Measurements from ENCODE around the gene GRHL1.
A peak's percentile ranks its signal among the peaks of the same experiment; 100 is the strongest.
"Not testable (repeated sequence)": the region's sequence is repeated elsewhere in the genome, so short reads cannot be mapped to it uniquely, and the experiment has no call there.

GRHL1 gene

GRCh38 chr2:10026940-10027569, 75.6 kb downstream of the GRHL1 start:
- no peak for ATAC-seq
- DNase-seq = no peak

- ATAC-seq = no peak
These were observed 76.3 kb downstream of the GRHL1 start for GRCh38 chr2:10027660-10028330.

DNA sequence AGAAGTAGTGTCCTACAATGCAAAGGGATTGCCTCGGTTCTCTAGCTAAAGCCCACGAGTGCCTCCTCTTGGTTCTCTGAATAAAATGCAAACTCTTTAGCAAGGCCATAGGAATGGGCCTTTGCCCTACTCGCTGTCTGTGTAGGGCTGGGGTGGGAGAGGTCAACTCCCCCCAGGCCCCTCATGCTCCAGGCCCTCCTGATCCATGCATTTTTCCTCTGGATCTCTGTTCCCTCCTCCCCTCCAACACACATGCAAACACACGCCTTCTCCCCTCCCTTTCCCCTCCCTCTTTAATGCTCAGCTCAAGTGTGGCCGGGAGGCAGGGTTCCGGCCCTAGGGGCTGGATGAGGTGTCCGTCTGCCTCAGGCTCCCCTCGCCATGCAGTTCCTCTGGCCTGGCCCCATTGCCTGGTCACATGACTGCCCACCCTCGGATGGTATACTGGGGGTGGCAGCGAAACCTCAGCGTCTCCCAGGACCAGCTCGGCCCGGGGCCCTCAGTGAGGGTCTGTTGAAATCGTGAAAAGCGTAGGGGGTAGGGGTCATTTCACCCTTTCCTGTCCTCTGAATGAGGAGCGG, 77.0 kb downstream of the GRHL1 start:
- no peak for DNase-seq
- no peak for ATAC-seq

More at GRCh38 chr2:10027660-10028330, 76.3 kb downstream of the GRHL1 start:
- no peak for DNase-seq

- ATAC-seq = peak; percentile 83
These were observed 77.7 kb downstream of the GRHL1 start for GRCh38 chr2:10028988-10029874.

GRCh38 chr2:10029875-10030223, 78.4 kb downstream of the GRHL1 start:
- DNase-seq (no peak), ATAC-seq (no peak)

More at GRCh38 chr2:10028988-10029874, 77.7 kb downstream of the GRHL1 start:
- DNase-seq = peak; percentile 60

GRCh38 chr2:10030311-10030736, 78.8 kb downstream of the GRHL1 start:
- no peak for ATAC-seq
- DNase-seq = no peak

GRCh38 chr2:10030798-10031197, 79.3 kb downstream of the GRHL1 start:
- not testable (repeated sequence) for DNase-seq, ATAC-seq

DNA sequence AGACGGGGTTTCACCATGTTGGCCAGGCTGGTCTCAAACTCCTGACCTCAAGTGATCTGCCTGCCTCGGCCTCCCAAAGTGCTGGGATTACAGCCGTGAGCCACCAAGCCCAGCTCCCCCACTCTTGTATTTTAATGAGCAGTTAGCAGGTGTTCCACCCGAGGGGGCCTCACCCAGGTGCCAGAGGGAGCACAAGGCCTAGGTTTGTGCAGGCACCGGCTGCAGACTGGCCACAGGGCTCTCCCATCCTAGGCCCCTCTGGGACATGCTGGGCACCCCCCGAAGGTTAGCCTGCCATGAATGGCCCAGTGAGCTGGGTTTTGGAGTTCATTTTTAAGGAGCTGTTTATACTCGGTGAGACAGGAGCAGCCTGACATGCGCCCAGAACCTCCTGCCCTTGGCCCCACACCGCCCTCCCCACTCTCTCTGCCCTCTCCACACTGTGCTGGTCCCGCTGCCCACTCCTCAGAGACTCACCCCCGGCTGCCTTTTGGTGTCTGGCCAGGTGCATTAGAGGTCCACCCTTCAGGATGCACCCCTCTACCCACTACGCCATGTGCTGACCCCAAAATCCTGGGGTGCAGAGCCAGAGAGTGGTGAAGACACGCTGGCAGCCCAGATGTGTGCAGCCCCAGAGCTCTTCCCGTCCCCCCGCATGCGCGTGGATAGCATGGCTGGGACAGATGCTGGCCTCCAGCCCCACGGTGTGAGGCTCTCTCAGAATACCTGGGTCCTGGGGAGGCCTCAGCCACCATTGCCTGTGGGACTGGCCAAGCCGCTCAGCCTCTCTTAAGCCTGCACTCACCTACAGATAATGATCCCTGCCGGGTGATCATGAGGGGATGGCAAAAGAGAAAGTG, 80.6 kb downstream of the GRHL1 start:
- ATAC-seq (no peak), DNase-seq (no peak)

DNA sequence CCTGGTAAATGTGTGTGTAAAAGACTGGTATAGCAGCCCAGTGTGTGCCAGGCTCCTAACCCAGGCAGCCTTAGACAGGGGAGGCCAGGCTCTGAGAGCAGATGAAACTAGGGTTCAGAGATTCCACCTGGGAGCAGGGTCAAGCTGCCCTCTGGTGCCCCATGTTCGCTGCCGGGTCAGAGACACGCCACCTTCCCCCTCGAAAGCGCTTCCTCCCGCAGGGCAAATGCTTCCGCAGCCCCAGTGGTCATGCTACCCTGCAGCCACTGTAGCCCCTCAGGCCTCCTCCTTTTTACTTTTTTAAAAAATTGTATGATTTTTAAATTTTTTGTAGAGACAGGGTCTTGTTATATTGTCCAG, 81.2 kb downstream of the GRHL1 start:
- DNase-seq (no peak), ATAC-seq (no peak)

- no peak for DNase-seq
- no peak for ATAC-seq
These were observed 81.9 kb downstream of the GRHL1 start for GRCh38 chr2:10033251-10034006.

GRCh38 chr2:10034333-10035052, 83.0 kb downstream of the GRHL1 start:
- DNase-seq (no peak), ATAC-seq (no peak)

DNA sequence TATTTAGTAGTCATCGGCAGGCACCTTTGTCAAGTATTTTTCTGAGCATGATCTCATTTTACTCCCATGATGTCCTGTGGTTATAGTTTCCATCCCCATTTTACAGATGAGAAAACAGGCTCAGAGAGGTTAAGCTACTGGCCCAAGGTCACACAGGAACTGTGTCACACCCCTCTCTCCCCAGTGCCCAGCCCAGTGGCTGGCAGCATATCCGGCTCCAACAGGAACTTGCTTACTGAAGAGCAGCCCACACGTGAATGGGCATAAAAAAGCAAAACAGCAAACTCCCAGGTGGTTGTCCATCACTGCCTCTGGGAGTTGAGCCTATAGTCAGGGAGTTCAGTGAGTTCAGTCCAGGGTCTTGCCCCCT, 83.5 kb downstream of the GRHL1 start:
- DNase-seq (no peak), ATAC-seq (no peak)

DNA sequence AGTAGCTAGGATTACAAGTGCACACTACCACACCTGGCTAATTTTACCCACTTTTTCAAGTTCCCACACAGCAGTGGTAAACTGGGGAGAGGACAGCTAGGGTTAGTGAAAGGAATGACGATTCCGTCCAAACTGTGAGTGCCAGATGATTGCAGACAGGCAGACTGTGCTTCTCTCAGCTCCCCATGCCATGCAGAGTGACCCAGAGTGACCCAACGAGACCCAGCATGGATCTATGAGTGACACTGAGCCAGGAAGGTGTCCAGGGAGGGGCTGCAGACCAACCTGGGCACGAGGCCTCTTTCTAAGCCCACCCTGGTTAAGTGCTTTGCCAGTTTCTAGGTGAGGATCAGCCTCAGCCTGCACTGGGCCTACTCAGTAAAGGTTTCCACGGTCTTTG, 84.1 kb downstream of the GRHL1 start:
- DNase-seq = no peak
- no peak for ATAC-seq

GRCh38 chr2:10036095-10036884, 84.8 kb downstream of the GRHL1 start:
- peak; percentile 59 for DNase-seq
- ATAC-seq = peak; percentile 77

GRCh38 chr2:10038123-10038522, 86.6 kb downstream of the GRHL1 start:
- DNase-seq = no peak
- no peak for ATAC-seq

DNA sequence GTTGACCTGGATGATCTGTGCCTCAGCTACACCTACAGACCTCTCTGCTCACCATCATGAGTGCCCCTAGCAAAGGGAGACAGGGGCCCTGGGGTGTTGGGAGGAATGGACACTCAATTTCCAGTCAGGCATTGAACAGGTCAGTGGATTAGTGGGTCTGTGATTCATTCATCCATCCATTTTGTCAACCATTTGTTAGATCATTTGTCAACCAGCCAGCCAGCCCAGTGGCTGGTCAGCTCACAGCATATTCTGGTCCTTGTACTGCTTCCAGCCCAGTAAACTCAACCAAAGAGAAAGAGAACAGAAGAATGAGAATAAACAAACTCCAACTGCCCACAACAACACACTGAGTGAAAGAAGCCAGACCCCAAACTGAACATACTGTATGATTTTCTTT, 87.2 kb downstream of the GRHL1 start:
- ATAC-seq (no peak), DNase-seq (no peak)

GRCh38 chr2:10039658-10040410, 88.3 kb downstream of the GRHL1 start:
- ATAC-seq (no peak), DNase-seq (no peak)

- ATAC-seq (no peak), DNase-seq (no peak)
These were observed 90.2 kb downstream of the GRHL1 start for GRCh38 chr2:10041711-10042110.

All from stimulated activated naive CD8-positive, alpha-beta T cell treated with anti-CD3 and anti-CD28 coated beads, Interleukin-15, Interleukin-2, amounts not matched to agents 100 U/mL and 50 U/mL, for 24 hours (primary cell).